ENCODE measurements around the gene KHDC4.

KHDC4 gene

DNA sequence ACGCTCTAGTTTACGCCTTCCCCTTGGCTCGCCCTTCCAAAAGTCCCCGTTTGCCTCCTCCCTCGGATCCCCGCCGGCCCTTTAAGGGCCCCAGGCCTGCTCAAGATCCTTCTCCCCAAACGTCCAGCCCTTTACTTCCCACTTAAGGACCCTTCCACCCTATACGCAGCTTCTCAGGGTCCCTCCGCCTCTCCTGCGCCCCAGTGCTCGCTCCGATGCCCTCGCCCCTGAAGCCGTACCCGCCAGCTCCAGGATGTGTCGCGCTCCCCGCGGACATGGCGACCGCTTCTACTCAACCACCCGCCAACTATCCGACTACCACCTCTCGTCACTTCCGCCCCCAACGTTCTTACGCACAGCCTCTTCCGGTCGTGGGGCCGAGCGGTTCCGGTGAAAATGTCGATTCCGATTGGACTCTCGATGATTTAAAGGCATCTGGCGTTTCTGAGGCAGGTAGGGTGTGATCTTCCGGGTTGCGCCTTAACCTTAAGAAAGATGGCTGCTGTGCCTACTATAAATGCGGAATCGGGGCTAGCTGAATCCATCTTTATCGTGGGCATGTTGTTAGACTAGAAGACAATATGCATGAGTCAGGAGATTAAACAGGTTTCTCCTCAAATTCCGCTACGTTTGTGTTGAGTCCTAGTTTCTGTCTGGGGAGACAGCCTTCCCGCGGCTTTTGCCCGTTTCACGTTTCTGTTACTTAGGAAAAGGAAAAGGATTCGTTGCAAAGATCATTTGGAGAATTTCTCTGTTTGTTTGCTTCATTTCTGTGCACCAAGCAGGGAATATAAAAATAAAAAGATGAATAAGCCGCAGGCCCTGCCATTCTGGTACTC lies at the start of gene KHDC4:
TSS of gene KHDC4 (minus strand) at position 317 of the 839 bp plus-strand sequence. CDS start at position 277, 40 bp downstream.
- TF ChIP-seq GATA2 (IDR thresholded peaks at IDR 0.05; ENCODE audit: low read depth, low read length) (no peak), GATA3 (IDR thresholded peaks at IDR 0.05; ENCODE audit: low read depth, low read length) (no peak)

DNA sequence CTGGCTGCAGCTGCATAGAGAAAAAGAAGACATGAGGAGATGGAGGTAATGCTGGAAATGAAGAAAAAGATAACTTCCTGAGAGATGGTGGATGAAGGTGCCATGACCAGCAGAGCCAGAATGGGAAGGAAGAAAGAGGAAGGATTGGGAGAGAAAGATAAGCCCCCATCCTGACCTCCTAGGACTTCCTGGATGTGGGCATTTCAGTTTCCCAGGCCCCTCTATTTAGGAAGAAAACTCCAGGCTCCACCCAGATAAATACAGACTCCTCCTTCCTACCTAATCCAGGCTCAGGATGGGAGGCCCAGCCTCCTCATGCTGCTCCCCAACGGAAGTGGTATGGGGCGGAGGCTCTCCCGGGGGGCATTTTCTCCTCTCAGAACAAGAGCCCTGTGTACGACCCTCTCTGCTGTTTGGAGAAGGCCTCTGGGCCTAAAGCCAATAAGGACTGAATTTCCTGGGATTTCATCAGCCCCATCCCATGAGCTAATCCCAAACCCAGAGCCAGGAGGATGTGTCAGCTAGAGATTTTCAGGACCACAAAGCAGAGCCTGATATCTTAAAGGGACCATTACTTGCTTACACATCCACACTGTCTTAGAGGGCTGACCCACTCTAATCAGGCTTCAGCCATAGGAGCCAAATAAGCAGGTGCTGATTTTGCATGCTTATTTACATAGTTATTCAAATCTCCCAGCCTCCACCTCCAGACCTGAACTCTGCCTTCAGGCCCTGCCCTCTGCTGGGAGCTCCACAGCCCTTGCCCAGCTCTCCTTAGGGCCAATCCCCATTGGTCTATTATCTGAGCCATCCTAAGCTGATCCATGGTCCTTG lies 49.2 kb upstream of the KHDC4 start:
- TF ChIP-seq GATA2 (IDR thresholded peaks at IDR 0.05; ENCODE audit: low read depth, low read length) (no peak), GATA3 (IDR thresholded peaks at IDR 0.05; ENCODE audit: low read depth, low read length) (no peak)

DNA sequence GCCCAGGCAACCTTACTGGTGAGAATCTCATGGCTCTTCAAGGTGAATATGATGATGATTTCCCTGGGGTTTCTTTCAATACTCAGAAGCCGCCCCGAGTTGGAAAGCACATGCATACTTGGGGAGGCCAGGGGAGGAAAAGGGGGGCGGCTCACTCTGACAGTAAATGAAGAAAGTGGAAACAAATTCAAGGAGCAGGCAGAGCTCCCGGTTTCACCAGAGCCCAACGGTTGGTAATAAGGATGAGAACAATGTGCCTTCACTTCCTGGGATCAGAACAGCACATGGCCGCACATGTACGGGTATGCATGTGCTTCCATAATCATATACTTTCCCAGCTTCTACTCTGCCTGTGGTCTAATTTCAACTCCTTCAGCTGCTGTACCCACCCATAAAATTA lies 47.9 kb upstream of the KHDC4 start:
- no peak for TF ChIP-seq GATA2 (IDR thresholded peaks at IDR 0.05; ENCODE audit: low read depth, low read length)
- TF ChIP-seq GATA3 (IDR thresholded peaks at IDR 0.05; ENCODE audit: low read depth, low read length), result no peak

DNA sequence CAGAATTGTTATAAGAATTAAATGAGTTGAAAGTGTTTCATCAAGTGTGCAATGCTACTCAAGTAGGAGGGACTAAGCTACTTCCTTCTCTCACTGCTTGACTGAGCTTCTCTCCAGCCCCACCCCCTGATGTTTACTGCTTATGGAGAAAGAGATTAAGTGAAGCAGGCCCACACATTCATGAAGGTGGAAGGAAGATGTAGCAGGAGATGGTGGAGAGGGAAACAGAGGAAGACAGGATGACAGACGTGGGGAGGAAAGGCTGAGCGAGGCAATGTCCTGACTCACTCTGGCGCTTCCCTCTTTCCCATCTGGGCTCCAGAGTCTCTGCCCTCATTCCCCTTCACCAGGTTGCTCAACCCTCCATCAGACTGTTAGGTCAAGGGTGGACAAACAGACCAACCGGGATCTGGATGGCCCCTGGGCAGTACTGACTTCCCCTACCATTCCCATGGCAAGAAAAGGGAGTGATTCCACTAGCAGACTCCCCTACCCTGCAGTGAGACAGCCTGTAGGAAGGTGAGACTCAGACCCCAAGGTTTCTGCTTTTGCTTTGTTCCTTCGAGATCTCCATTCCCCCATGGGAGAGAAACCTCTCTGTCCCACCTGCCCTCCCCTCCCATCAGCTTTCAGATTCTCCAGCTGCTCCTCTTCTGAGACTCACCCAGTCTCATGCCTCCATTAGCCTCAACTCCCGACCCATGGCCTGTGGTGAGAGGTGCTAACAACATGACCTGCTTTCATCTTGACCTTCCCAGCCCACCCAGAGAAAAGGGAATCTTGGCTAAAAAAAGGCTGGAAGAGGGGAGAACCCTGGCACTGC lies 47.3 kb upstream of the KHDC4 start:
- TF ChIP-seq GATA3 (IDR thresholded peaks at IDR 0.05; ENCODE audit: low read depth, low read length), result no peak
- no peak for TF ChIP-seq GATA2 (IDR thresholded peaks at IDR 0.05; ENCODE audit: low read depth, low read length)

DNA sequence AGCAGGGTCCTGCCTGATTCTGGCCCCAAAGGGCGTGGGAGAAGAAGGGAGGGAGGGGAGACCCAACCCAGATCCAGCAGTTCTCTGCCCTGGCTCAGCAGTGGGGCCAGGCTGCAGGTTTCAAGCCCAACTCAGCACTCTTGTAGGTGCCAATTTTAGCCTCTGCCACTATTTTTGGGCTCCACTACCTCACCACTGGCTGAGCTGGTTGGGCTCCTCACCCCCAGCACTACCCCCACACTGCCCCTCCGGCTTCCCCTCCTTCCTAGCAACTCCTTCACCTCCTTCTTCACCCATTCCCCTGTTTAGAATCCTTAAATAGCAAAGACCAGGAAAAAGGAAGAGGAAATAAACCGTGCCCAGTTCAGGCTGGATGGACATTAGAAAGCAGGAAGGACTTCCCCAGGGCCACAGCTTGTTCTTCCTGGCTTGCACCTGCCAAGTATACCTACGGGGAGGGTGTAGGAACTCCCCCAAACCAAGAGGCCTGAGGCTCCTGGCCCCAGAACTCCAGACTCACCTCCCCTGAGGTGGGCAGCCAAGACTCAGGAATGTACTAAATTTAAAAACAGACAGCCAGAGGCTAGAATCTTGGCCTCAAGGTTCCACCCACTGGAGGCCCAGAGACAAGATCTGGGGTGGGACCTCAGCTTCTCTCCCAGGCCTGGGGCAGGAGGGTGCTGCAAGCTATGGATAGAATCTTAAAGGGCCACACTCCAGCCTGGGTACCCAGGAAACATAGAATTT lies 45.6 kb upstream of the KHDC4 start:
- TF ChIP-seq GATA3 (IDR thresholded peaks at IDR 0.05; ENCODE audit: low read depth, low read length) (no peak), GATA2 (IDR thresholded peaks at IDR 0.05; ENCODE audit: low read depth, low read length) (no peak)

DNA sequence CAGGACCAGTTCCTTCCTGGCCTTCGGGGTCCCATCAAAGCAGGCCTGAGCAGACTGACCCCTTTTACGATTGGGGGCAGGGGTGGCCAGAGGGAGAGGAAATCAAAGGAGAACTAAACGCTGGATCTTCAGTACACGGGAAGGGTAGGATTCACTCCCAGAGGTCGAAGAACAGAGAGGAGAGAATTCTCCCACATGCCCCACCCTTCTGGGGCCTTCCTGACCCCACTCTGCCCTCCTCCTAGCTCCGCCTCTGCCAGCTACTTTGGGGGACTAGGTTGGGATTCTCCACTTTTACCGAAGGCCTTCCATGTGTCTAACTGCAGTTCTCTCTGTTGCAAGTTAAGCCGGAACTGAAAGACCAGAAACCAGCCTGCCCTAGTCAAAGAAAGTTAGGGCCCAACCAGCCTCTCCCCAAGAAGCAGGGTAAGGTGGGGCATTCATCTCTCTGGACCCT lies 44.8 kb upstream of the KHDC4 start:
- TF ChIP-seq GATA3 (IDR thresholded peaks at IDR 0.05; ENCODE audit: low read depth, low read length) (no peak), GATA2 (IDR thresholded peaks at IDR 0.05; ENCODE audit: low read depth, low read length) (no peak)

DNA sequence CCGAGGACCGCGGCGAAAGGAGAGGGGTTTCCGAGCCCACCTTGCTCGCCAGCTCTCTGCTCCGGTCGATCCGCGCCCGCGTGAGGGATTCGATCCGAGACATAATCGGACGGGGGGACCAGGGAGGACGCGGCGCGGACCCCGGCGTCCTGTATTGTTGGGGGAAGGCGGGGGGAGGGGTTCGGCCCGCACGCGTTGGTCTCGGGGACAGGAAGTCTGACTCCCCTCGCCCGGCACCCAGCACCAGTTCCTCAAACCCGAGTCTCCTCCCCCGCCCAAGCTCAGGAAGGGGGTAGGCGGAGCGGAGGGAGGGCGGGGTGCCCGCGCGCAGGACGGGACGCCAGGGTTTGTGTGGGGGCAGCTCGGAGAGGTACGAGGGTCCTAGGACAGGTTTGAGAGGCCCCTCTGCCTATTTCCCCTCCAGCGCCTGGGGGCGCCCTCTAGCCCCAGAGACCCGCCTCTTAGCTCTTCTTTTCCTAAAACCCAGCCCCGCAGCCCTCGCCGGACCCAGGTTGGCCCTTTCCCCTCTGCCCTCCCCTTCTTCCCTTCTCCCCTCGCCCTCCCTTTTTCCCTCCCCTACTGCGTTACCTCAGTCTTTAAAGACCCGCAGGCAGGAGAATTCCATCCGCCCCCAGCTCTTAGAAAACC lies 44.2 kb upstream of the KHDC4 start, which contains the start of gene ARHGEF2:
TSS of gene ARHGEF2 (minus strand) at position 223 of the 648 bp plus-strand sequence. CDS start at position 103, 120 bp downstream.
- no peak for TF ChIP-seq GATA2 (IDR thresholded peaks at IDR 0.05; ENCODE audit: low read depth, low read length)
- TF ChIP-seq GATA3 (IDR thresholded peaks at IDR 0.05; ENCODE audit: low read depth, low read length), result no peak

DNA sequence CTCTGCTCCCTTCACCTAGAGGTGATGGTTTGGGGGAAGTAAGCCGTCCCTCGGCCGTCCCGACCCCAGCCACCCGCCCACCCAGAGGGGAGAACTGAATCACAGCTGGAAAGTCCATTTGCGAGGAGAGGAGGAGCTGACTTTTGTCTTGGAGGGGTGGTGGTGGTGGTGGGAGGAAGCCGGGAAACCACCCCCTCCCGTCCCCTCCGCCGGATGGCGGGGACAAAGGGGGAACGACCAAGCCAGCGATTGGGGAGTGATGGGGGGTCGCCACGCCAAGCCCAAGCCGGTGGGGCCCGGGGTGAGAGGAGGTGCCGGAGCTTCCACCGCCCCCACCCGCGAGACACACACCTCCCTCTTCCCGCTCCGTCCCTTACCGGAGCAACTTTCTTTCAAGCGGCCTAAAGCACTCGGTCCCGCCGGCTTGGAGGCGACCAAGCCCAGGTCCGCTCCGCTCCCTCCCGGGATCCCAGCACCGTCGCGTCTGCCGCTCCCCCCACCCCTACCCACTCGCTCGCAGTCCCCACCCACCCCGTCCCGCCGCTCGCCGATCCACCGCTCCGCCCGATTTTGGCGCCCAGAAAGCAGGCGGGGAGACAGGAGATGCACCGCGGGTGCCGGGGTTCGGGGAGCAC lies 43.6 kb upstream of the KHDC4 start:
- TF ChIP-seq GATA3 (IDR thresholded peaks at IDR 0.05; ENCODE audit: low read depth, low read length) (no peak), GATA2 (IDR thresholded peaks at IDR 0.05; ENCODE audit: low read depth, low read length) (no peak)

DNA sequence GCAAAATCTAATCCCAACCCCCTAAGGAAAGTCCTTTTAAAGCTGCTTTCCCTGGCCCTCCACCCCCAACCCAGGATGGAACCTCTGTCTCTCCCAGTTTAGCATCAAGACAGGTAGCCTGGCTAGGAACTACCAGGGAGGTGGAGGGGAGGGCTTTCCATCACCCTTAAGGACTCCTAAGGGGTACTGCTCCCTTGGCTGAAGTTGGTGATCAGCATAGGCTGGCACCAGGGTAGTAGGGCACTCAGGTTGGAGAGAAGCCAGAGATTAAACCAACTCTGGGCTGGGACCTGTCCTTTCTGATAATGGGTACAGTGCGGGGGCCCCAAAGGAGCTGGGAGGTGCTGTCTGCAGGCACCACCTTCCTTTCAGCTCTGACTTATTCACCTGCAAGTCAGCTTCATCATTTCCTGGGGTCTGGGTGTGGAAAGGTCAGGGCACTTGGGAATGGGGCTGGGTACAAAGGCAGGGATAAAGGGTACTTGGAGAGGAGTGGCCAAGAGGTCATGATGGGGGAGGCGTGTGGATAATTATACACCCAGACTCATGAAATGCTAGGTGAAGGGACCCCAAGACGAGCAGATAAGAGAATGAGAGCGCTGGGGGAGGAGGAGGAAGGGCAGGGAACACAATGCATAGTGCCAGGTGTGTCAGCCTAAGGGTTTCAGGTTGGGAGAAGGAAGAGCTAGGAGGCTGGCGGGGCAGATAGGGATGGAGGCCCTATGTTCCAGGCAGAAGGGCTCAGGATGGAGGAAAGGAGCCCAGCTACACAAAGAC lies 42.9 kb upstream of the KHDC4 start:
- TF ChIP-seq GATA3 (IDR thresholded peaks at IDR 0.05; ENCODE audit: low read depth, low read length), result no peak
- TF ChIP-seq GATA2 (IDR thresholded peaks at IDR 0.05; ENCODE audit: low read depth, low read length), result no peak

DNA sequence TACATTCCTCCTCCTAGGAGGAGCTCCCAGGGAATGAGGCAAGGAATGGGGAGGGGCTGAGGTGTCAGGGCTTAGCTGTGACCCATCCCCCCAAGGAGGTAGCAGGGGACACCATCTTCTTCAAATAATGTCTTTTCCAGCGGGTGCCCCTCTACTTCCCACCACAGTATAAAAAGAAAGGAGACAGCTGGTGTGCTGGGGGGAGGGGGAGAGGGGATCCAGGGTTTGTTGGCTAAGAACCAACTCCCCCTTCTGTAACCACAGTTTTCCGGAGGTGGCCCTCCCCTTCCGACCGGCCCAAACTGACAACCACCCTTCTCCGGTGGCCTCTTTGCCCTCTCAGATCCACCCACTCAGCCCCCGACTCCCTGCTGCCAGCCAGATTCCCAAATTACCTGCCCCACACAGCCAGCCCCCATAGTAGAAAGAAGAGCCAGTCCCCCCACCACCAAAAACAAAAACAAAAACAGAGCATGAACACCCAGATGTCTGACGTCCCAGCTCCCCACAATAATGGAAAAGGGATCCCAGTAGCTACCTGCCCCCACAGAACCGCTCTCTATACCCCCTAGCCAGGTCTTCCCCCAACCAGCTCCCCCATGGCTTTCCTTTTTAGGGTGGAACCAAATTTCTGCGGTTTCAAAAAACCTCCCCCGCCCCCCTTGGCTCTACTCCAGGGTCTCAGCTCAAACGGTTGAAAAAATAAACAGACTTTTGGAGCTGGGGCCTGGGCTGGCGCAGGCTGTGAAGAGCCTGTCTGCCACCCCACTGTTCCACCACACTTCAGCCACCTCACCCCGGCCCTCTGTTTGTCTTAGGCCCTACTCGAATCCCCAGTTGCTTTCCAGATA lies 42.1 kb upstream of the KHDC4 start:
- no peak for TF ChIP-seq GATA2 (IDR thresholded peaks at IDR 0.05; ENCODE audit: low read depth, low read length)
